Keratinocyte (primary cell): ENCODE results near the gene ZNF646. TPM values are rescaled to one million over a fixed set of nuclear protein-coding genes. Genes with fewer than 3 reads are reported as not detected.

Source experiments
- DNase-seq: peaks from one replicate; pipeline ENCODE4 v3.0.0-alpha.2; 2011; ENCODE audit warnings: low read depth, missing footprints, low spot score
- FAIRE-seq: peaks from 2 replicates; lab custom pipeline; 2011; peaks lifted over from hg19 to GRCh38; lab: Jason Lieb, UNC
- H2AFZ ChIP-seq: 2 replicates; pipeline ENCODE4 v1.6.0; 2012; ENCODE audit warnings: low read length, control low read depth, inconsistent platforms; ENCODE audit not compliant: control insufficient read depth
- H3K27ac ChIP-seq: 2 replicates; pipeline ENCODE4 v1.5.1; 2011; ENCODE audit warnings: low read length; ENCODE audit not compliant: control insufficient read depth, insufficient read depth
- H3K27me3 ChIP-seq: 3 replicates; pipeline ENCODE4 v1.6.0; 2011; ENCODE audit warnings: low read length; ENCODE audit not compliant: control insufficient read depth, insufficient read depth; ENCODE audit errors: extremely low read depth
- H3K36me3 ChIP-seq, 2 experiments: 2 replicates in 1 of 2; 3 replicates in 1 of 2; pipeline ENCODE4 v1.5.1; 2011; ENCODE audit warnings: low read length in 2 of 2, mild to moderate bottlenecking in 1 of 2; ENCODE audit not compliant: control insufficient read depth in 2 of 2, insufficient read depth in 2 of 2; ENCODE audit errors: extremely low read depth in 1 of 2
- H3K4me1 ChIP-seq: 3 replicates; pipeline ENCODE4 v1.5.1; 2011; ENCODE audit warnings: low read length; ENCODE audit not compliant: control insufficient read depth, insufficient read depth; ENCODE audit errors: extremely low read depth
- H3K4me2 ChIP-seq: 3 replicates; pipeline ENCODE4 v1.6.0; 2011; ENCODE audit warnings: low read depth, low read length; ENCODE audit not compliant: control insufficient read depth, insufficient read depth; ENCODE audit errors: extremely low read depth
- H3K4me3 ChIP-seq, 3 experiments: fragments of 200-600 bp in 1 of 3; sonication (generic) in 1 of 3; 2 replicates in 2 of 3; 3 replicates in 1 of 3; pipeline ENCODE4 v1.5.1; 2011 to 2016; ENCODE audit warnings: low read length in 3 of 3, mild to moderate bottlenecking in 3 of 3, control low read depth in 2 of 3, inconsistent platforms in 1 of 3, low read depth in 1 of 3, mixed read lengths in 1 of 3, mixed run types in 1 of 3, moderate library complexity in 1 of 3; ENCODE audit not compliant: control insufficient read depth in 2 of 3, insufficient read depth in 2 of 3; ENCODE audit errors: extremely low read depth in 1 of 3
- H3K79me2 ChIP-seq: 2 replicates; pipeline ENCODE4 v1.6.0; 2012; ENCODE audit warnings: low read length; ENCODE audit not compliant: control insufficient read depth, insufficient read depth
- H3K9ac ChIP-seq: 3 replicates; pipeline ENCODE4 v1.6.0; 2011; ENCODE audit warnings: low read length; ENCODE audit not compliant: control insufficient read depth, insufficient read depth; ENCODE audit errors: extremely low read depth
- H3K9me1 ChIP-seq: 3 replicates; pipeline ENCODE4 v1.6.0; 2011; ENCODE audit warnings: low read length; ENCODE audit not compliant: control insufficient read depth, insufficient read depth; ENCODE audit errors: extremely low read depth
- H3K9me3 ChIP-seq: 2 replicates; pipeline ENCODE4 v1.5.1; 2012; ENCODE audit warnings: low read depth, low read length; ENCODE audit not compliant: control insufficient read depth
- H4K20me1 ChIP-seq: 3 replicates; pipeline ENCODE4 v1.6.0; 2011; ENCODE audit warnings: low read length; ENCODE audit not compliant: control insufficient read depth, insufficient read depth; ENCODE audit errors: extremely low read depth
- EZH2 ChIP-seq: IDR thresholded peaks from one replicate; pipeline ENCODE4 v1.6.1; 2012; ENCODE audit warnings: inconsistent platforms, mild to moderate bottlenecking, low read length, moderate library complexity
- dilution Hi-C: fragments of 300-500 bp; cut with MboI; formaldehyde crosslinking; loops from one replicate; pipeline ENCODE4 v1.7.0; 2020; ENCODE audit warnings: low sequenced_read_pairs; ENCODE audit not compliant: extremely low pct_ligation_motif_present
- polyA plus RNA-seq, 5 experiments: library from polyadenylated mRNA; depleted of rRNA in 3 of 5; stranded (reverse) in 3 of 5; stranded (forward) in 1 of 5; unstranded in 1 of 5; fragments of >200 nt; gene quantifications; 1 replicate in 1 of 5; 2 replicates in 3 of 5; 3 replicates in 1 of 5; pipeline versions ENCODE4 v1.2.1 to v1.2.3, GENCODE V29; 2011 to 2012; ENCODE audit warnings: missing spikeins in 2 of 5, low read depth in 1 of 5, low replicate concordance in 1 of 5
- TF ChIP-seq, protein P1 (sequence below), 3 experiments: IDR thresholded peaks in 1 of 3; conservative IDR thresholded peaks in 1 of 3; optimal IDR thresholded peaks in 1 of 3; 2 replicates in 2 of 3; 3 replicates in 1 of 3; pipeline versions ENCODE3 to v1.5.1; 2011; ENCODE audit warnings: low read length in 3 of 3, mild to moderate bottlenecking in 3 of 3, moderate library complexity in 2 of 3, control low read depth in 1 of 3, inconsistent platforms in 1 of 3; ENCODE audit not compliant: insufficient read depth in 2 of 3; ENCODE audit errors: extremely low read depth in 1 of 3

ZNF646 gene
- polyA plus RNA-seq, 1 donor (not counting 4 experiments of a cell fraction or from before 2014, with no cell fraction given), result 2.5 TPM

DNA sequence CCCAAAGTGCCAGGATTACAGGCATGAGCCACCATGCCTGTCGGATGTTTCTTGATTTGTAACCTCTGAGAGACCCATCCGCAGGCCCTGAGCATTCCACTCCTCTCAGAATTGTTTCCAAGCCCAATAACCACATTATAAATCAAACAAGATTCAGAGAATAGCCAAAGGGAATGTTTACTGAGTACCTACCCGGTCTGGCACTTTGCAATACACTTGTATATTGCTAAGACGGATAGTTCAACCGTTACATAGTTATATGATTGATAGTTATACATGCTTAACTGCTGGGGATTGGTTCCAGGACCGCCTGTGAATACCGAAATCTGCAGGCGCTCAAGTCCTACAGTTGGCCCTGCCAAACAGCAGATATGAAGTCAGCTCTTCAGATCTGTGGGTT is 40.2 kb downstream of the ZNF646 start:
- H3K9me3 ChIP-seq, result no peaks in the 10 kb centered on the region
- H3K79me2 ChIP-seq, result peaks cover 15% of the 10 kb centered on the region
- peaks cover 24 to 25% of the 10 kb centered on the region in 2 experiments for H3K36me3 ChIP-seq
- H3K4me3 ChIP-seq, result no peak overlapping the region
- H4K20me1 ChIP-seq, result no peaks in the 10 kb centered on the region
- TF ChIP-seq, protein P1, sequence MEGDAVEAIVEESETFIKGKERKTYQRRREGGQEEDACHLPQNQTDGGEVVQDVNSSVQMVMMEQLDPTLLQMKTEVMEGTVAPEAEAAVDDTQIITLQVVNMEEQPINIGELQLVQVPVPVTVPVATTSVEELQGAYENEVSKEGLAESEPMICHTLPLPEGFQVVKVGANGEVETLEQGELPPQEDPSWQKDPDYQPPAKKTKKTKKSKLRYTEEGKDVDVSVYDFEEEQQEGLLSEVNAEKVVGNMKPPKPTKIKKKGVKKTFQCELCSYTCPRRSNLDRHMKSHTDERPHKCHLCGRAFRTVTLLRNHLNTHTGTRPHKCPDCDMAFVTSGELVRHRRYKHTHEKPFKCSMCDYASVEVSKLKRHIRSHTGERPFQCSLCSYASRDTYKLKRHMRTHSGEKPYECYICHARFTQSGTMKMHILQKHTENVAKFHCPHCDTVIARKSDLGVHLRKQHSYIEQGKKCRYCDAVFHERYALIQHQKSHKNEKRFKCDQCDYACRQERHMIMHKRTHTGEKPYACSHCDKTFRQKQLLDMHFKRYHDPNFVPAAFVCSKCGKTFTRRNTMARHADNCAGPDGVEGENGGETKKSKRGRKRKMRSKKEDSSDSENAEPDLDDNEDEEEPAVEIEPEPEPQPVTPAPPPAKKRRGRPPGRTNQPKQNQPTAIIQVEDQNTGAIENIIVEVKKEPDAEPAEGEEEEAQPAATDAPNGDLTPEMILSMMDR (optimal IDR thresholded peaks at IDR 0.05 in 1 of 3, IDR thresholded peaks at IDR 0.05 in 1 of 3, conservative IDR thresholded peaks at IDR 0.05 in 1 of 3; ENCODE audit: extremely low read depth in 1 of 3, insufficient read depth in 2 of 3, low read length in 3 of 3), result no peak
- TF ChIP-seq EZH2, result no peak
- no peak overlapping the region for H3K4me2 ChIP-seq
- peaks cover 15% of the 10 kb centered on the region for H3K4me1 ChIP-seq
- FAIRE-seq (no peak), DNase-seq (no peak)
- H3K27ac ChIP-seq, result no peak overlapping the region
- no peak overlapping the region for H3K9ac ChIP-seq
- dilution Hi-C loops, result no loop called here
- peaks cover 2% of the 10 kb centered on the region for H3K9me1 ChIP-seq
- no peaks in the 10 kb centered on the region for H3K27me3 ChIP-seq
- H2AFZ ChIP-seq, result no peak overlapping the region

DNA sequence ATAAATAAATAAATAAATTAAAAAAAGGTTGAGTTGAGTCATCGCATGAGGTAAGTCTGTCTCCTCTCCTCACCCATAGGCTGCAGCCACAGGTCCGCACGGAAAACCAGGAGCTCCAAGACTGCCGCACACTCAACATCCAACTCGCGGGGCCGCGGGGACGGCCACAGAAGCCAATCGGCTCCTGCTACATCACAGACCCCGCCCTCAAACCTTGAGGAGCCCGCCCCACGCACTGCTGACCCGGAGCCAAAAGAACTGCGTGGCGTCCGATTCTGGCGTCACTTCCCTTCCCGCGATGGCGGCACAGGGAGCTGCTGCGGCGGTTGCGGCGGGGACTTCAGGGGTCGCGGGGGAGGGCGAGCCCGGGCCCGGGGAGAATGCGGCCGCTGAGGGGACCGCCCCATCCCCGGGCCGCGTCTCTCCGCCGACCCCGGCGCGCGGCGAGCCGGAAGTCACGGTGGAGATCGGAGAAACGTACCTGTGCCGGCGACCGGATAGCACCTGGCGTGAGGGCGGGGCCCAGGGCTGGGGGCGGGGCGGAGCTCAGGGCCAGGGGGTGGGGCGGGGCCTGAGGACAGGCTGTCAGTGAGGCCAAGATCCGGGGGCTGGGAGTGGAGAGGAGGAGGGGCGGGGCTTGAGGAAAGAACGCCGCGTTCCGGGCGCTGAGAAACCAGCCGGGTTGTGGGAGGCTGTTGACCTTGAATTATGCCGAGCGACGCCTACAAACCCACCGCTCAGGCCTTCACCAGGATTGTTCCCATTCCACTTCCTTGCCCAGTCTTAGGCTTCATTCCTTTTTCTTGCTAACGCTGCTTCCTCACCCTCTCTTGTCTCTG is 43.4 kb downstream of the ZNF646 start, which contains the start of gene KAT8:
Gene KAT8, plus strand, starts transcription at position 281 of the 839 bp plus-strand sequence. Its CDS starts 18 bp downstream, at position 299.
- Histone ChIP-seq H3K4me3 (peak within 1 kb of the TSS; percentile 47 to 87 (median 83)), H3K79me2 (peaks cover 23% of the 10 kb centered on the region), H3K4me2 (peak within 1 kb of the TSS; percentile 96), H3K27ac (peak within 1 kb of the TSS; percentile 99), H2AFZ (peak within 1 kb of the TSS; percentile 55), H3K27me3 (no peaks in the 10 kb centered on the region), H3K4me1 (peaks cover 16% of the 10 kb centered on the region), H4K20me1 (peaks cover 6% of the 10 kb centered on the region), H3K9ac (peak within 1 kb of the TSS; percentile 93), H3K9me1 (peaks cover 2% of the 10 kb centered on the region), H3K9me3 (no peaks in the 10 kb centered on the region), H3K36me3 (peaks cover 10 to 26% of the 10 kb centered on the region in 2 experiments)
- no peak for TF ChIP-seq EZH2
- TF ChIP-seq, protein P1 (optimal IDR thresholded peaks at IDR 0.05 in 1 of 3, IDR thresholded peaks at IDR 0.05 in 1 of 3, conservative IDR thresholded peaks at IDR 0.05 in 1 of 3; ENCODE audit: extremely low read depth in 1 of 3, insufficient read depth in 2 of 3, low read length in 3 of 3), result no peak
- dilution Hi-C loops, result no loop called here
- DNase-seq, result peak; percentile 88
- FAIRE-seq, result peak; percentile 51
